ENCODE data around the gene TRMT10A. TPM values are rescaled to one million over a fixed set of nuclear protein-coding genes. Genes with fewer than 3 reads are reported as not detected.

TRMT10A gene
- total RNA-seq, 1 experiment from 2014 or later = 7.4 TPM

DNA sequence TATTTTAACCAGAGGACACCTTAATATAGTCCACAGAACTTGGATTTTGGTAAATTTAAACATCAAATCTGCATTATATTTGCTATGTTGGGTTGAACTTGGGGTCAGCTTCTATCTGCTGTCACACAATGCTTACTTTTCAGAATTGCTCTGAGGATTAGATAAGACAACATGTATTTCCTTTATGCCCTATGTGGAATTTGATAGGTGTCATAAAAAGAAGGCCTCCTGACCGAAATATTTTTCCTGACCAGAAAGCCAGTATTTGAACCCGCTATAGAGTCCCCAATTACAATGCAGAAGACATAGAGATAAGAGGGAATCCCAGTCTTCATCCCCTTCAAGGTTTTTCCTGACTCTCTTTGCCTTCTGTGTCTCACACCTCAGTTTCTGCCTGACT lies 14.9 kb upstream of the TRMT10A start (continued):
- TF ChIP-seq, protein P1, sequence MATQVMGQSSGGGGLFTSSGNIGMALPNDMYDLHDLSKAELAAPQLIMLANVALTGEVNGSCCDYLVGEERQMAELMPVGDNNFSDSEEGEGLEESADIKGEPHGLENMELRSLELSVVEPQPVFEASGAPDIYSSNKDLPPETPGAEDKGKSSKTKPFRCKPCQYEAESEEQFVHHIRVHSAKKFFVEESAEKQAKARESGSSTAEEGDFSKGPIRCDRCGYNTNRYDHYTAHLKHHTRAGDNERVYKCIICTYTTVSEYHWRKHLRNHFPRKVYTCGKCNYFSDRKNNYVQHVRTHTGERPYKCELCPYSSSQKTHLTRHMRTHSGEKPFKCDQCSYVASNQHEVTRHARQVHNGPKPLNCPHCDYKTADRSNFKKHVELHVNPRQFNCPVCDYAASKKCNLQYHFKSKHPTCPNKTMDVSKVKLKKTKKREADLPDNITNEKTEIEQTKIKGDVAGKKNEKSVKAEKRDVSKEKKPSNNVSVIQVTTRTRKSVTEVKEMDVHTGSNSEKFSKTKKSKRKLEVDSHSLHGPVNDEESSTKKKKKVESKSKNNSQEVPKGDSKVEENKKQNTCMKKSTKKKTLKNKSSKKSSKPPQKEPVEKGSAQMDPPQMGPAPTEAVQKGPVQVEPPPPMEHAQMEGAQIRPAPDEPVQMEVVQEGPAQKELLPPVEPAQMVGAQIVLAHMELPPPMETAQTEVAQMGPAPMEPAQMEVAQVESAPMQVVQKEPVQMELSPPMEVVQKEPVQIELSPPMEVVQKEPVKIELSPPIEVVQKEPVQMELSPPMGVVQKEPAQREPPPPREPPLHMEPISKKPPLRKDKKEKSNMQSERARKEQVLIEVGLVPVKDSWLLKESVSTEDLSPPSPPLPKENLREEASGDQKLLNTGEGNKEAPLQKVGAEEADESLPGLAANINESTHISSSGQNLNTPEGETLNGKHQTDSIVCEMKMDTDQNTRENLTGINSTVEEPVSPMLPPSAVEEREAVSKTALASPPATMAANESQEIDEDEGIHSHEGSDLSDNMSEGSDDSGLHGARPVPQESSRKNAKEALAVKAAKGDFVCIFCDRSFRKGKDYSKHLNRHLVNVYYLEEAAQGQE (IDR thresholded peaks at IDR 0.05; ENCODE audit: low read depth) = no peak
- TF ChIP-seq POLR2A (IDR thresholded peaks at IDR 0.05; ENCODE audit: borderline replicate concordance, extremely low read depth, insufficient read depth, insufficient read length) = no peak
- no peak for TF ChIP-seq FOSL1 (IDR thresholded peaks at IDR 0.05; ENCODE audit: low read depth)
- TF ChIP-seq TCF7L2 (IDR thresholded peaks at IDR 0.05; ENCODE audit: borderline replicate concordance, extremely low read depth, insufficient read depth, insufficient read length) = no peak
- TF ChIP-seq, protein P2, sequence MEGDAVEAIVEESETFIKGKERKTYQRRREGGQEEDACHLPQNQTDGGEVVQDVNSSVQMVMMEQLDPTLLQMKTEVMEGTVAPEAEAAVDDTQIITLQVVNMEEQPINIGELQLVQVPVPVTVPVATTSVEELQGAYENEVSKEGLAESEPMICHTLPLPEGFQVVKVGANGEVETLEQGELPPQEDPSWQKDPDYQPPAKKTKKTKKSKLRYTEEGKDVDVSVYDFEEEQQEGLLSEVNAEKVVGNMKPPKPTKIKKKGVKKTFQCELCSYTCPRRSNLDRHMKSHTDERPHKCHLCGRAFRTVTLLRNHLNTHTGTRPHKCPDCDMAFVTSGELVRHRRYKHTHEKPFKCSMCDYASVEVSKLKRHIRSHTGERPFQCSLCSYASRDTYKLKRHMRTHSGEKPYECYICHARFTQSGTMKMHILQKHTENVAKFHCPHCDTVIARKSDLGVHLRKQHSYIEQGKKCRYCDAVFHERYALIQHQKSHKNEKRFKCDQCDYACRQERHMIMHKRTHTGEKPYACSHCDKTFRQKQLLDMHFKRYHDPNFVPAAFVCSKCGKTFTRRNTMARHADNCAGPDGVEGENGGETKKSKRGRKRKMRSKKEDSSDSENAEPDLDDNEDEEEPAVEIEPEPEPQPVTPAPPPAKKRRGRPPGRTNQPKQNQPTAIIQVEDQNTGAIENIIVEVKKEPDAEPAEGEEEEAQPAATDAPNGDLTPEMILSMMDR (IDR thresholded peaks at IDR 0.05 in 2 of 3, conservative IDR thresholded peaks at IDR 0.05 in 1 of 3; ENCODE audit: borderline replicate concordance in 1 of 3, insufficient read depth in 1 of 3, low read depth in 2 of 3, low read length in 2 of 3) = no peak

DNA sequence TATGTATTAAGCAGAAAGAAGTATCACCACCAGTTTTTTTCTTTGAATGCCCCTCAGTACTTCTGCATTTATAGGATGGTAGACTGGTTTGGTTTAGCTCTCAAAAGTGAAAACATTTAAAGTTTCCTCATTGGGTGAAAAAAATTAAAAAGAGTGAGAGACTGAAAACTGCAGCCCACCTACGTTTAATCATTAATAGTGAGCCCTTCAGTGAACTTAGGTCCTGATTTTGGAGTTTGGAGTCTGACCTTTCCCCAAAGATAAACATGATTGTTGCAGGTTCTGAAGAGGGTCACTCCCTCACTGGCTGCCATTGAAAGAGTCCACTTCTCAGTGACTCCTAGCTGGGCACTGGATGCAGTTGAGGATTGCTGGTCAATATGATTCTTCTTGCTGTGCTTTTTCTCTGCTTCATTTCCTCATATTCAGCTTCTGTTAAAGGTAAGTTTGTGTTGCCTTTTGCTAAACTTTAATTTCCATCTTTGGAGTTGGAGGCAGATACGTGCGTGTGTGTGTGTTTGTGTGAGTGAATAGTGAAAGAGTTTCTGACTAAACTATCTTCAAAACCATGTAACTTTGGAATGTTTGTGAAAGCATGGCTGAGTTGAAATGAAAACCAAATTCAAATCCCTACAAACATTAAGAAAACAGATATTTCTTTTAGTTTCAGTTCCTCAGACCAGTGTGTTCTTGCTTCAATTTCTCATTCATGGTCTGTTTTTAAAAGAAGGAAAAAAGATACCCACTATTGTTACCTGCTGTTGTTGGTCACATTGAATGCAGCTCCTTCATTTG lies 10.9 kb upstream of the TRMT10A start, which contains the start of gene MTTP:
TSS of gene MTTP (plus strand) at position 295 of the 795 bp plus-strand sequence. CDS start at position 381, 86 bp downstream.
- Histone ChIP-seq H3K9ac (ENCODE audit: low read length) (no peak within 1 kb of the TSS), H3K36me3 (ENCODE audit: control insufficient read depth in 1 of 2, insufficient read depth in 2 of 2, low read length in 2 of 2) (no peaks in the 10 kb centered on the region), H3K9me2 (ENCODE audit: insufficient read depth) (no peaks in the 10 kb centered on the region), H3K9me3 (ENCODE audit: control insufficient read depth in 1 of 2, insufficient read depth in 1 of 2, low read depth in 1 of 2, low read length in 2 of 2) (no peaks in the 10 kb centered on the region), H3K4me3 (replicated peaks in 1 of 2; ENCODE audit: low read depth in 1 of 2, low read length in 2 of 2) (no peak within 1 kb of the TSS), H3K79me2 (ENCODE audit: insufficient read depth, low read length) (no peaks in the 10 kb centered on the region), H3K27ac (ENCODE audit: low read depth, low read length) (no peak within 1 kb of the TSS), H3K4me1 (ENCODE audit: control insufficient read depth in 1 of 2, insufficient read depth in 2 of 2, low read length in 2 of 2) (no peaks in the 10 kb centered on the region), H4K20me1 (ENCODE audit: insufficient read depth) (no peaks in the 10 kb centered on the region), H3K27me3 (ENCODE audit: insufficient read depth, low read length) (no peaks in the 10 kb centered on the region), H3K4me2 (ENCODE audit: low read length) (no peak within 1 kb of the TSS), H2AFZ (ENCODE audit: low read depth, low read length, poor library complexity, severe bottlenecking) (no peak within 1 kb of the TSS)
- ChIA-PET POLR2A (no interaction called here), RAD21 (ENCODE audit: low non-redundant PET in 1 of 2, low total read pairs in 2 of 2, uncharacterized antibody in 2 of 2, unreplicated experiment in 2 of 2) (no interaction called here), CTCF (no interaction called here)
- ATAC-seq = no peak
- no peak for DNase-seq (ENCODE audit: low read depth, low spot score)
- intact Hi-C loops (cut with micrococcal nuclease) = no loop called here
- no TSS peak for BruUV-seq (replicated peaks)
- TF ChIP-seq, protein P2 (IDR thresholded peaks at IDR 0.05 in 2 of 3, conservative IDR thresholded peaks at IDR 0.05 in 1 of 3; ENCODE audit: borderline replicate concordance in 1 of 3, insufficient read depth in 1 of 3, low read depth in 2 of 3, low read length in 2 of 3) = no peak
- TF ChIP-seq JUND (IDR thresholded peaks at IDR 0.05) (no peak), POLR2AphosphoS5 (IDR thresholded peaks at IDR 0.05; ENCODE audit: low read depth, low read length) (no peak), SIN3A (IDR thresholded peaks at IDR 0.05; ENCODE audit: low read depth) (no peak), RAD21 (IDR thresholded peaks at IDR 0.05; ENCODE audit: low read depth) (no peak), SRF (IDR thresholded peaks at IDR 0.05; ENCODE audit: low read depth) (no peak)
- TF ChIP-seq, protein P1 (IDR thresholded peaks at IDR 0.05; ENCODE audit: low read depth) = no peak
- TF ChIP-seq, protein P3, sequence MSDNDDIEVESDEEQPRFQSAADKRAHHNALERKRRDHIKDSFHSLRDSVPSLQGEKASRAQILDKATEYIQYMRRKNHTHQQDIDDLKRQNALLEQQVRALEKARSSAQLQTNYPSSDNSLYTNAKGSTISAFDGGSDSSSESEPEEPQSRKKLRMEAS (IDR thresholded peaks at IDR 0.05) = no peak

Measured in HCT116 (cell line).